ENCODE data around the gene SEPTIN12. TPM values are rescaled to one million over a fixed set of nuclear protein-coding genes. Genes with fewer than 3 reads are reported as not detected.

Gene SEPTIN12
- polyA plus RNA-seq, 4 donors: 0.06 TPM; not detected in 3

- Histone ChIP-seq H3K27me3 (ENCODE audit: control insufficient read depth in 3 of 3, insufficient read depth in 3 of 3, low read length in 3 of 3) (no peaks in the 10 kb centered on the region), H3K9me3 (ENCODE audit: control insufficient read depth in 2 of 2, insufficient read depth in 1 of 2, low read depth in 1 of 2, low read length in 1 of 2) (no peaks in the 10 kb centered on the region), H3K4me1 (ENCODE audit: control insufficient read depth in 3 of 3, insufficient read depth in 2 of 3, low read depth in 1 of 3, low read length in 2 of 3) (peaks cover 0 to 24% (median 0%) of the 10 kb centered on the region in 3 donors), H3K27ac (ENCODE audit: low read depth in 1 of 3, low read length in 2 of 3) (peak within 1 kb of the TSS; percentile 43 to 64 (median 52)), H3K4me3 (ENCODE audit: low read depth in 1 of 3, low read length in 3 of 3) (peak within 1 kb of the TSS; percentile 51 to 76 (median 68)), H3K36me3 (ENCODE audit: control insufficient read depth in 3 of 3, insufficient read depth in 2 of 3, low read depth in 1 of 3, low read length in 3 of 3) (peaks cover 0 to 43% (median 0%) of the 10 kb centered on the region in 3 donors)
- WGBS, 3 donors: 12 to 54% (median 47%) methylated on average over 13 to 14 of the region's 14 CpGs
- FAIRE-seq (no peak), DNase-seq (peak; percentile 82 to 85)
These were observed 7.2 kb upstream of the SEPTIN12 start, which contains the start of gene SMIM22 for GRCh38 chr16:4795181-4795827. Gene SMIM22, plus strand, starts transcription at chr16:4795369. Its CDS starts 366 bp downstream, at chr16:4795735.

DNA sequence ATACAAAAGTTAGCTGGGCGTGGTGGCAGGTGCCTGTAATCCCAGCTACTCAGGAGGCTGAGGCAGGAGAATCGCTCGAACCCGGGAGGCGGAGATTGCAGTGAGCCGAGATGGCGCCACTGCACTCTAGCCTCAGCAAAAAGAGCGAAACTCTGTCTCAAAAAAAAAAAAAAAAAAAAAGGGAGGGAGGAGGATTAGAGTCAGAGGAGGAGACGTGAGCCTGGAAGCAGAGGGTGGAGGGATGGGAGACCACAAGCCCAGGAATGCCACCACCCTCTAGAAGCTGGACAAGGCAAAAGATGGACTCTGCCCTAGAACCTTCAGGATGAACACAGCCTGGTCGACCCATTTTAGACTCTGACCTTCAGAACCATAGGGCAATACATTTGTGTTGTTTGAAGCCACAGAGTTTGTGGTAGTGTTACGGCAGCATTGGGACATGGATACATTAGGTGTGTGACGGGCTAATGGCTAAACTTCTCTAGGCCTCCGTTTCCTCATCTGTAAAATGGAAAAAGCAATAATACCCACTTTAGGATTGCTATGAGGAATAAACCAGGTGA, 4.9 kb upstream of the SEPTIN12 start:
- no peaks in the 10 kb centered on the region for H3K9me3 ChIP-seq (ENCODE audit: control insufficient read depth in 2 of 2, insufficient read depth in 1 of 2, low read depth in 1 of 2, low read length in 1 of 2)
- DNase-seq (peak in 1 of 2 donors; percentile 47), FAIRE-seq (no peak)
- peaks cover 0 to 23% (median 0%) of the 10 kb centered on the region in 3 donors for H3K4me1 ChIP-seq (ENCODE audit: control insufficient read depth in 3 of 3, insufficient read depth in 2 of 3, low read depth in 1 of 3, low read length in 2 of 3)
- H3K4me3 ChIP-seq (ENCODE audit: low read depth in 1 of 3, low read length in 3 of 3): no peak overlapping the region
- H3K36me3 ChIP-seq (ENCODE audit: control insufficient read depth in 3 of 3, insufficient read depth in 2 of 3, low read depth in 1 of 3, low read length in 3 of 3): peaks cover 0 to 21% (median 0%) of the 10 kb centered on the region in 3 donors
- H3K27me3 ChIP-seq (ENCODE audit: control insufficient read depth in 3 of 3, insufficient read depth in 3 of 3, low read length in 3 of 3): no peaks in the 10 kb centered on the region
- 72 to 82% (median 74%) methylated on average over 13 of the region's 13 CpGs for WGBS, 3 donors
- no peak overlapping the region for H3K27ac ChIP-seq (ENCODE audit: low read depth in 1 of 3, low read length in 2 of 3)

DNA sequence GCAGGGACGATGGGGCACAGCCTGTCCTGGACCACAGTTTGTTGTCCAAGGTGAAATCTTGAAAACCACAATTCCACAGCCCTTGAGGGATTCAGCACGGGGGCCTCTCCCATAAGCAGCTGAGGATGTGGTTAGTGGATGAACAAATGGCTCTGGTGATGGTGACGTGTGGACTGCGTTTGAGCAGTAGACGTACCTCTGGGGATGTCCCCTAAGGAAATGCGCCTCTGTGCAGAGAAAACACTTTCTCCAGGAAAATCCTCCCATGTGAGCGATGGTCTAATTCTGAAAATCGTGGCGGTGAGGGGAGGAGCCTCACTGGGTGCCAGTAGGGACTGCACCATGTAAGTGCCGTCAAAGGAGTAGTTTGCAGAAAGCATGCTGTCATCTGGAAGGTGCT, 2.7 kb upstream of the SEPTIN12 start:
- Histone ChIP-seq H3K27me3 (ENCODE audit: control insufficient read depth in 3 of 3, insufficient read depth in 3 of 3, low read length in 3 of 3) (no peaks in the 10 kb centered on the region), H3K9me3 (ENCODE audit: control insufficient read depth in 2 of 2, insufficient read depth in 1 of 2, low read depth in 1 of 2, low read length in 1 of 2) (no peaks in the 10 kb centered on the region), H3K4me1 (ENCODE audit: control insufficient read depth in 3 of 3, insufficient read depth in 2 of 3, low read depth in 1 of 3, low read length in 2 of 3) (peaks cover 0 to 16% (median 0%) of the 10 kb centered on the region in 3 donors), H3K27ac (ENCODE audit: low read depth in 1 of 3, low read length in 2 of 3) (no peak overlapping the region), H3K36me3 (ENCODE audit: control insufficient read depth in 3 of 3, insufficient read depth in 2 of 3, low read depth in 1 of 3, low read length in 3 of 3) (peaks cover 0 to 3% (median 0%) of the 10 kb centered on the region in 3 donors), H3K4me3 (ENCODE audit: low read depth in 1 of 3, low read length in 3 of 3) (no peak overlapping the region)
- FAIRE-seq: no peak
- DNase-seq: no peak
- WGBS, 3 donors: 67 to 84% (median 76%) methylated on average over 10 of the region's 10 CpGs

DNA sequence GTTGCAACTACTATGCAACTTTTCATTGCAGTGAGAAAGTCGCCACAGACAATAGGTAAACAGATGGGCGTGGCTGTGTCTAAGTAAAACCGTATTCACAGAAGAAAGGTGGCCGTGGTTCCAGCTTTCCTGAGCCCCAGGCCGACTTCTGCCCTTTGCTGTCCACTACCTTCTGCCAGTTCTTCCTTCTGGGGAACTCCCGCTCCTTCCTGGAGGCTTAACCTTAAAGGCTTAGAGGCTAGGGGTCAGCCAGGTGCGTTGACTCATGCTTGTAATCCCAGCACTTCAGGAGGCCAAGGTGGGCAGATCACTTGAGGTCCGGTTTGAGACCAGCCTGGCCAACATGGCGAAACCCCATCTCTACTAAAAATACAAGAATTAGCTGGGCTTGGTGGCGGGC, 2.1 kb upstream of the SEPTIN12 start:
- H3K27me3 ChIP-seq (ENCODE audit: control insufficient read depth in 3 of 3, insufficient read depth in 3 of 3, low read length in 3 of 3): no peaks in the 10 kb centered on the region
- H3K9me3 ChIP-seq (ENCODE audit: control insufficient read depth in 2 of 2, insufficient read depth in 1 of 2, low read depth in 1 of 2, low read length in 1 of 2): no peaks in the 10 kb centered on the region
- no peaks in the 10 kb centered on the region for H3K36me3 ChIP-seq (ENCODE audit: control insufficient read depth in 3 of 3, insufficient read depth in 2 of 3, low read depth in 1 of 3, low read length in 3 of 3)
- no peak for DNase-seq
- 54 to 74% (median 65%) methylated on average over 10 of the region's 10 CpGs for WGBS, 3 donors
- H3K27ac ChIP-seq (ENCODE audit: low read depth in 1 of 3, low read length in 2 of 3): no peak overlapping the region
- peaks cover 0 to 14% (median 0%) of the 10 kb centered on the region in 3 donors for H3K4me1 ChIP-seq (ENCODE audit: control insufficient read depth in 3 of 3, insufficient read depth in 2 of 3, low read depth in 1 of 3, low read length in 2 of 3)
- no peak overlapping the region for H3K4me3 ChIP-seq (ENCODE audit: low read depth in 1 of 3, low read length in 3 of 3)
- FAIRE-seq: no peak

DNA sequence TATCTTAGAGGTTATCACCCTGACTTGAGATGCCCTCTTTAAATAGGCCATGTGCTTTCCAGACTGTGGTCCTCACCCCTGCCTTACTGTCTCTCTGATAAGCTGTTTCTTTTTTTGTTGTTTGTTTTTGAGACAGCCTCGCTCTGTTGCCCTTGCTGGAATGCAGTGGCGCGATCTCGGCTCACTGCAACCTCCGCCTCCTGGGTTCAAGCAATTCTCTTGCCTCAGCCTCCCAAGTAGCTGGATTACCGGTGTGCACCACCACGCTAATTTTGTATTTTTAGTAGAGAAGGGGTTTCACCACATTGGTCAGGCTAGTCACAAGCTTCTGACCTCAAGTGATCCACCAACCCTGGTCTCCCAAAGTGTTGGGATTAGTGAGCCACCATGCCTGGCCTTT, 765 bp upstream of the SEPTIN12 start:
- H3K36me3 ChIP-seq (ENCODE audit: control insufficient read depth in 3 of 3, insufficient read depth in 2 of 3, low read depth in 1 of 3, low read length in 3 of 3): no peaks in the 10 kb centered on the region
- no peak overlapping the region for H3K4me3 ChIP-seq (ENCODE audit: low read depth in 1 of 3, low read length in 3 of 3)
- DNase-seq (no peak), FAIRE-seq (no peak)
- H3K27me3 ChIP-seq (ENCODE audit: control insufficient read depth in 3 of 3, insufficient read depth in 3 of 3, low read length in 3 of 3): no peaks in the 10 kb centered on the region
- H3K9me3 ChIP-seq (ENCODE audit: control insufficient read depth in 2 of 2, insufficient read depth in 1 of 2, low read depth in 1 of 2, low read length in 1 of 2): no peaks in the 10 kb centered on the region
- WGBS, 3 donors: 76 to 81% (median 77%) methylated on average over 7 of the region's 7 CpGs
- no peak overlapping the region for H3K27ac ChIP-seq (ENCODE audit: low read depth in 1 of 3, low read length in 2 of 3)
- H3K4me1 ChIP-seq (ENCODE audit: control insufficient read depth in 3 of 3, insufficient read depth in 2 of 3, low read depth in 1 of 3, low read length in 2 of 3): peaks cover 0 to 13% (median 0%) of the 10 kb centered on the region in 3 donors

DNA sequence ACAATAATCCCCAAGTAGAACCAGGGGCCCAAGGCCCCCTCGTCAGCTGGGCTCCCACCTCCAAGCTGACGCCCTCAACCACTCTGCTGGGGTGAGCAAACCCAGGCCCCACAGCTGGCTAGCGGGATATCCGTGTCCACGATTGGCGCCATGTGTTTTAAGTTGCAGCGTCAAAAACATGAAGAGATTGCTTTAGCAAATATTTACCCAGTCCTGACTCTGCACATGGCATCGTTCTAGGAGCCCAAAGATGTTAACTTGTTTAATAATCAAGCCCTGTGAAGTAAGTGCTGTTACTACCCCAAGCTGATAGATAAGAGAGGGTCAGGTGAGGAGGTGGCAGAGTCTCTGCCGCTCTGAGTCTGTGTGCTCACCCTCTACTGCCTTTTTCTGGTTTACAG, 344 bp upstream of the SEPTIN12 start:
- Histone ChIP-seq H3K27ac (ENCODE audit: low read depth in 1 of 3, low read length in 2 of 3) (no peak overlapping the region), H3K27me3 (ENCODE audit: control insufficient read depth in 3 of 3, insufficient read depth in 3 of 3, low read length in 3 of 3) (no peaks in the 10 kb centered on the region), H3K4me3 (ENCODE audit: low read depth in 1 of 3, low read length in 3 of 3) (no peak overlapping the region), H3K9me3 (ENCODE audit: control insufficient read depth in 2 of 2, insufficient read depth in 1 of 2, low read depth in 1 of 2, low read length in 1 of 2) (no peaks in the 10 kb centered on the region), H3K4me1 (ENCODE audit: control insufficient read depth in 3 of 3, insufficient read depth in 2 of 3, low read depth in 1 of 3, low read length in 2 of 3) (peaks cover 0 to 13% (median 0%) of the 10 kb centered on the region in 3 donors), H3K36me3 (ENCODE audit: control insufficient read depth in 3 of 3, insufficient read depth in 2 of 3, low read depth in 1 of 3, low read length in 3 of 3) (no peaks in the 10 kb centered on the region)
- DNase-seq (peak; percentile 22 to 64), FAIRE-seq (no peak)
- 17 to 40% (median 19%) methylated on average over 9 of the region's 9 CpGs for WGBS, 3 donors

DNA sequence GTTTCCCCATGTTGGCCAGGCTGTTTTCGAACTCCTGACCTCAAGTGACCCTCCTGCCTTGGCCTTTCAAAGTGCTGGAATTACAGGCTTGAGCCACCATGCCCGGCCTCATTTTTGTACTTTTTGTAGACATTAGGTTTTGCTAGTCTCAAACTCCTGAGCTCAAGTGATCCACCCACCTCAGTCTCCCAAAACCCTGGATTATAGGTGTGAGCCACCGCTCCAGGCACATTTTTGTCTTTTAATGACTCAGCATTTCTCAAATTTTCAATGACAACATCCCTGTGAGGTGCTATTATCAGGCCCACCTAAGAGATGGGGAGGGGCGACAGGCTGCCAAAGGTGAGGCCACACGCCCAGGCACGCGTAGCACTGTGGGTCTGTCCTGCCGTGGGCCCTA, 1.1 kb downstream of the SEPTIN12 start:
- H3K4me3 ChIP-seq (ENCODE audit: low read depth in 1 of 3, low read length in 3 of 3): no peak overlapping the region
- FAIRE-seq: no peak
- H3K27ac ChIP-seq (ENCODE audit: low read depth in 1 of 3, low read length in 2 of 3): no peak overlapping the region
- H3K27me3 ChIP-seq (ENCODE audit: control insufficient read depth in 3 of 3, insufficient read depth in 3 of 3, low read length in 3 of 3): no peaks in the 10 kb centered on the region
- H3K4me1 ChIP-seq (ENCODE audit: control insufficient read depth in 3 of 3, insufficient read depth in 2 of 3, low read depth in 1 of 3, low read length in 2 of 3): peaks cover 0 to 13% (median 0%) of the 10 kb centered on the region in 3 donors
- H3K36me3 ChIP-seq (ENCODE audit: control insufficient read depth in 3 of 3, insufficient read depth in 2 of 3, low read depth in 1 of 3, low read length in 3 of 3): no peaks in the 10 kb centered on the region
- DNase-seq: no peak
- H3K9me3 ChIP-seq (ENCODE audit: control insufficient read depth in 2 of 2, insufficient read depth in 1 of 2, low read depth in 1 of 2, low read length in 1 of 2): no peaks in the 10 kb centered on the region
- WGBS, 3 donors: 89 to 96% (median 95%) methylated on average over 8 of the region's 8 CpGs

- FAIRE-seq (no peak), DNase-seq (peak in 1 of 2 donors; percentile 42)
- Histone ChIP-seq H3K36me3 (ENCODE audit: control insufficient read depth in 3 of 3, insufficient read depth in 2 of 3, low read depth in 1 of 3, low read length in 3 of 3) (no peaks in the 10 kb centered on the region), H3K4me1 (ENCODE audit: control insufficient read depth in 3 of 3, insufficient read depth in 2 of 3, low read depth in 1 of 3, low read length in 2 of 3) (peaks cover 0 to 13% (median 0%) of the 10 kb centered on the region in 3 donors), H3K4me3 (ENCODE audit: low read depth in 1 of 3, low read length in 3 of 3) (no peak overlapping the region), H3K27ac (ENCODE audit: low read depth in 1 of 3, low read length in 2 of 3) (no peak overlapping the region), H3K9me3 (ENCODE audit: control insufficient read depth in 2 of 2, insufficient read depth in 1 of 2, low read depth in 1 of 2, low read length in 1 of 2) (no peaks in the 10 kb centered on the region), H3K27me3 (ENCODE audit: control insufficient read depth in 3 of 3, insufficient read depth in 3 of 3, low read length in 3 of 3) (no peaks in the 10 kb centered on the region)
- 52 to 78% (median 70%) methylated on average over 21 to 23 of the region's 23 CpGs for WGBS, 3 donors
These were observed 2.2 kb downstream of the SEPTIN12 start for GRCh38 chr16:4785758-4786433.

All from small intestine (tissue), 7 donors.